IMR-90 (cell line): ENCODE results near the gene PCARE. TPM values are rescaled to one million over a fixed set of nuclear protein-coding genes. Genes with fewer than 3 reads are reported as not detected.
"Not testable (repeated sequence)": the region's sequence is repeated elsewhere in the genome, so short reads cannot be mapped to it uniquely, and the experiment has no call there.

Source experiments
- ATAC-seq: fragments of 200-7000 bp; cut with Tn5 transposase; 2 replicates; pipeline ENCODE4 v1.9.1; 2020; ENCODE audit warnings: low read depth, mild to moderate bottlenecking, moderate library complexity
- BruUV-seq: library from RNA; stranded (reverse); fragments of 400-500 nt; replicated peaks from 2 replicates; lab custom pipeline; 2021; lab: Mats Ljungman, UMichigan
- CTCF ChIA-PET: fragments of 300-600 bp; formaldehyde crosslinking; extraction: SDS; loops from one replicate; lab custom pipeline; 2021; ENCODE audit warnings: antibody characterized with exemption; lab: Yijun Ruan, JAX
- POLR2A ChIA-PET: fragments of 300-600 bp; sonication (Branson Sonifier 250); formaldehyde crosslinking; loops from one replicate; lab custom pipeline; 2022; ENCODE audit warnings: antibody characterized with exemption; ENCODE audit not compliant: unreplicated experiment; lab: Charles Lee
- DNase-seq: peaks from one replicate; pipeline ENCODE4 v3.0.0; 2013
- H2AFZ ChIP-seq: replicated peaks from 2 replicates; pipeline ENCODE3; 2013; ENCODE audit warnings: low read length, mild to moderate bottlenecking; ENCODE audit not compliant: poor library complexity
- H2AK5ac ChIP-seq: 2 replicates; pipeline ENCODE4 v1.6.1; 2013; ENCODE audit warnings: low read depth, low read length, inconsistent platforms
- H2AK9ac ChIP-seq: replicated peaks from 2 replicates; pipeline ENCODE3; 2013; ENCODE audit warnings: mild to moderate bottlenecking, low read depth, low read length, moderate library complexity; ENCODE audit not compliant: poor library complexity
- H2BK120ac ChIP-seq: 2 replicates; pipeline ENCODE4 v1.6.1; 2013; ENCODE audit warnings: low read depth, low read length, inconsistent platforms
- H2BK15ac ChIP-seq: 3 replicates; pipeline ENCODE4 v1.6.1; 2013; ENCODE audit warnings: low read depth, low read length, inconsistent platforms
- H2BK20ac ChIP-seq: 2 replicates; pipeline ENCODE4 v1.6.1; 2013; ENCODE audit warnings: low read depth, mild to moderate bottlenecking, inconsistent platforms, low read length, moderate library complexity
- H2BK5ac ChIP-seq: 2 replicates; pipeline ENCODE4 v1.6.1; 2013; ENCODE audit warnings: mild to moderate bottlenecking, low read depth, low read length, inconsistent platforms; ENCODE audit not compliant: poor library complexity, severe bottlenecking
- H3K14ac ChIP-seq: replicated peaks from 2 replicates; pipeline ENCODE4 v1.6.1; 2013; ENCODE audit warnings: low read depth, low read length, inconsistent platforms
- H3K18ac ChIP-seq: 2 replicates; pipeline ENCODE4 v1.6.1; 2013; ENCODE audit warnings: low read depth, low read length, control low read depth
- H3K23ac ChIP-seq: 2 replicates; pipeline ENCODE4 v1.6.1; 2013; ENCODE audit warnings: low read depth, low read length, inconsistent platforms
- H3K27ac ChIP-seq: 2 replicates; pipeline ENCODE4 v1.5.1; 2013; ENCODE audit warnings: mild to moderate bottlenecking, control low read depth, low read length; ENCODE audit not compliant: insufficient read depth
- H3K27me3 ChIP-seq: 2 replicates; pipeline ENCODE4 v1.6.1; 2013; ENCODE audit warnings: low read length; ENCODE audit not compliant: control insufficient read depth, insufficient read depth
- H3K36me3 ChIP-seq: 2 replicates; pipeline ENCODE4 v1.6.1; 2013; ENCODE audit warnings: low read length, mixed read lengths; ENCODE audit not compliant: control insufficient read depth, insufficient read depth
- H3K4ac ChIP-seq: 2 replicates; pipeline ENCODE4 v1.6.1; 2013; ENCODE audit warnings: low read depth, low read length, inconsistent platforms
- H3K4me1 ChIP-seq: 2 replicates; pipeline ENCODE4 v1.6.1; 2013; ENCODE audit warnings: low read length, mixed read lengths; ENCODE audit not compliant: control insufficient read depth, insufficient read depth
- H3K4me2 ChIP-seq: 2 replicates; pipeline ENCODE4 v1.6.1; 2013; ENCODE audit warnings: low read depth, mild to moderate bottlenecking, control low read depth, low read length, moderate library complexity
- H3K4me3 ChIP-seq: 2 replicates; pipeline ENCODE4 v1.5.1; 2013; ENCODE audit warnings: low read depth, mild to moderate bottlenecking, control low read depth, low read length, moderate library complexity; ENCODE audit not compliant: insufficient read depth
- H3K56ac ChIP-seq: 2 replicates; pipeline ENCODE4 v1.6.1; 2013; ENCODE audit warnings: low read length, inconsistent platforms; ENCODE audit not compliant: insufficient read depth; ENCODE audit errors: extremely low read depth
- H3K79me1 ChIP-seq, 2 experiments: 2 replicates each; pipeline ENCODE4 v1.6.1; 2013; ENCODE audit warnings: low read length in 2 of 2, inconsistent platforms in 1 of 2, low read depth in 1 of 2
- H3K9ac ChIP-seq: 2 replicates; pipeline ENCODE4 v1.6.1; 2013; ENCODE audit warnings: low read depth, low read length, control low read depth
- H3K9me1 ChIP-seq: 2 replicates; pipeline ENCODE4 v1.6.1; 2013; ENCODE audit warnings: low read length, inconsistent platforms; ENCODE audit not compliant: insufficient read depth
- H3K9me3 ChIP-seq: 2 replicates; pipeline ENCODE4 v1.6.1; 2013; ENCODE audit warnings: low read length; ENCODE audit not compliant: control insufficient read depth, insufficient read depth
- H4K20me1 ChIP-seq: 2 replicates; pipeline ENCODE4 v1.6.1; 2013; ENCODE audit warnings: low read length, inconsistent platforms; ENCODE audit not compliant: insufficient read depth
- H4K5ac ChIP-seq: 2 replicates; pipeline ENCODE4 v1.6.1; 2013; ENCODE audit warnings: mild to moderate bottlenecking, low read depth, low read length, control low read depth
- H4K8ac ChIP-seq, 2 experiments: 2 replicates each; pipeline ENCODE4 v1.6.1; 2013; ENCODE audit warnings: low read depth in 2 of 2, low read length in 2 of 2, control low read depth in 1 of 2, inconsistent platforms in 1 of 2
- H4K91ac ChIP-seq: 2 replicates; pipeline ENCODE4 v1.6.1; 2013; ENCODE audit warnings: low read depth, low read length, inconsistent platforms; ENCODE audit not compliant: insufficient read depth
- RFX5 ChIP-seq: IDR thresholded peaks from 2 replicates; pipeline ENCODE4 v1.8.0; 2012; ENCODE audit warnings: low read depth, mild to moderate bottlenecking, low read length, moderate library complexity
- WGBS, 2 experiments: methylation state at CpG; one replicate each; pipeline versions ENCODE4 v1.1.5 to v1.1.7; 2013; ENCODE audit warnings: missing lambda C conversion rate in 2 of 2; ENCODE audit not compliant: insufficient read length in 1 of 2; ENCODE audit errors: extremely low coverage in 2 of 2; 5-methylcytosine and 5-hydroxymethylcytosine counted together
- dilution Hi-C: fragments of 300-500 bp; cut with HindIII; formaldehyde crosslinking; loops from one replicate; pipeline ENCODE4 v1.14.3; 2018; ENCODE audit warnings: low sequenced_read_pairs; ENCODE audit not compliant: unreplicated experiment
- in situ Hi-C: fragments of 300-500 bp; cut with MboI; formaldehyde crosslinking; loops from 3 replicates; pipeline ENCODE4 v1.14.3; 2019; ENCODE audit warnings: low sequenced_read_pairs, inconsistent platforms, mixed read lengths
- intact Hi-C: fragments of 100-400 bp; cut with micrococcal nuclease; formaldehyde crosslinking; loops from 2 replicates; pipeline ENCODE4 v1.10.0; 2022
- polyA plus RNA-seq, 3 experiments: library from polyadenylated mRNA; depleted of rRNA; stranded (reverse); fragments of >200 nt; gene quantifications; 2 replicates each; pipeline ENCODE4 v1.2.3, GENCODE V29; 2012; ENCODE audit warnings: low replicate concordance in 1 of 3
- total RNA-seq: library from RNA; depleted of rRNA; stranded (reverse); fragments of >200 nt; gene quantifications from 2 replicates; pipeline ENCODE4 v1.2.3, GENCODE V29; 2012

Gene PCARE
- total and polyA plus RNA-seq, 2 of the 4 experiments (the other 2 are of a cell fraction): not detected

GRCh38 chr2:29108225-29108624 is 33.9 kb upstream of the PCARE start (continued):
- TF ChIP-seq RFX5: no peak

DNA sequence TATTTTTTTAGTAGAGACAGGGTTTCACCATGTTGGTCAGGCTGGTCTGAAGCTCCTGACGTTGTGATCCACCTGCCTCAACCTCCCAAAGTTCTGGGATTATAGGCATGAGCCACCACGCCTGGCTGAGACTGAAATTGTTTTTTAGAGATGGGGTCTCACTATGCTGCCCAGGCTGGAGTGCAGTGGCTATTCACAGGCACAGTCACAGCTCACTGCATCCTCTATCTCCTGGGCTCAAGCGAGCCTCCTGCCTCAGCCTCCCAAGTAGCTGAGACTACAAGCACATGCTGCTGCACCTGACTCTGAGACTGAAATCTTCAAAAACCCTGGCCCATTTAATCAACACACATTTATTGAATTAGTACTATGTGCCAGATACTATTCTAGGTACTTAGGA is 33.2 kb upstream of the PCARE start:
- H3K27ac ChIP-seq: peak overlapping the region; percentile 53; the same call in 1 of the 2 replicates
- in situ Hi-C loops, H3K4me2 ChIP-seq, H3K56ac ChIP-seq, H4K20me1 ChIP-seq, H3K9me3 ChIP-seq, H3K9ac ChIP-seq, DNase-seq, intact Hi-C loops, H3K27me3 ChIP-seq, H2BK15ac ChIP-seq, H3K79me1 ChIP-seq, dilution Hi-C loops, H3K4me3 ChIP-seq, H3K36me3 ChIP-seq, BruUV-seq, H3K9me1 ChIP-seq, ATAC-seq, H2AFZ ChIP-seq: not testable (repeated sequence)
- H4K91ac ChIP-seq: peak overlapping the region; percentile 77
- peak overlapping the region; percentile 79 for H2BK120ac ChIP-seq
- H3K14ac ChIP-seq: peak overlapping the region; percentile 51; the same call in 1 of the 2 replicates
- H2BK5ac ChIP-seq: peak overlapping the region; percentile 64
- H3K23ac ChIP-seq: peak overlapping the region; percentile 51; the same call in 1 of the 2 replicates
- peaks cover 12% of the 10 kb centered on the region for H3K4me1 ChIP-seq
- H2AK9ac ChIP-seq: peak overlapping the region; percentile 68
- H4K8ac ChIP-seq: peak overlapping the region in 1 of 2 experiments; percentile 33; a peak in 1 of 4 replicates
- peak overlapping the region; percentile 54; the same call in 1 of the 2 replicates for H4K5ac ChIP-seq
- POLR2A ChIA-PET: interaction anchor here (0.5 kb wide), 1 partner anchor 11 kb away, joined by 8 read pairs; no protein-coding TSS in a partner anchor
- peak overlapping the region; percentile 74 for H2BK20ac ChIP-seq
- CTCF ChIA-PET: interaction anchor here (0.8 kb wide), 1 partner anchor 31 kb away, joined by 3 read pairs; no protein-coding TSS in a partner anchor
- no CpG with 5 or more reads among the region's 3 CpGs for WGBS, 2 experiments
- H2AK5ac ChIP-seq: peak overlapping the region; percentile 58; the same call in 1 of the 2 replicates
- peak overlapping the region; percentile 74 for H3K4ac ChIP-seq
- peak overlapping the region; percentile 68 for H3K18ac ChIP-seq
